ENCODE results near the gene SVBP.

SVBP gene

DNA sequence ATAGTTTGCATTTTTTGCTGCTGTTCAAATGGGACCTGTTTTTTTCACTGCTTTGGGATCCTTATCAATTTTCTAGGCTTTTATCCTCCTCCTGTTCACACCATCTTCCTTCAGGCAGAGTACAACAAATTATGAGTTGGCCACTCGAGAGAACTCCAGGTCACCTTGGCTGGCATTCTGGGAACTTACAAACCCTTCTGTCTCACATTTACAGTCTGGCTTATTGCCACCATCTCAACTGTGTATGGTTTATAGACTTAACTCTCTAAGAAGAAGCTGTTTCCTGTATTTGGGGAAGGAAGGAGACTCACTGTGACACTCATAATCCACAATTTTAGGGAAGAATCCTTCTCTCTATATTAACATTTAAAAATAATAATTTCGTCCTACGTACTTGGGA is 23.8 kb upstream of the SVBP start:
- H3K4me1 ChIP-seq (ENCODE audit: low read length): 0 out of 2 replicates have a peak, but pooled peaks cover 4% of the 10 kb centered on the region
- H3K4me3 ChIP-seq (ENCODE audit: low read length): no peak overlapping the region
- TF ChIP-seq EZH2phosphoT487 (IDR thresholded peaks at IDR 0.05; ENCODE audit: low read length) (no peak), EZH2 (optimal IDR thresholded peaks at IDR 0.05; ENCODE audit: low read depth, low read length) (no peak)
- TF ChIP-seq, protein P1, sequence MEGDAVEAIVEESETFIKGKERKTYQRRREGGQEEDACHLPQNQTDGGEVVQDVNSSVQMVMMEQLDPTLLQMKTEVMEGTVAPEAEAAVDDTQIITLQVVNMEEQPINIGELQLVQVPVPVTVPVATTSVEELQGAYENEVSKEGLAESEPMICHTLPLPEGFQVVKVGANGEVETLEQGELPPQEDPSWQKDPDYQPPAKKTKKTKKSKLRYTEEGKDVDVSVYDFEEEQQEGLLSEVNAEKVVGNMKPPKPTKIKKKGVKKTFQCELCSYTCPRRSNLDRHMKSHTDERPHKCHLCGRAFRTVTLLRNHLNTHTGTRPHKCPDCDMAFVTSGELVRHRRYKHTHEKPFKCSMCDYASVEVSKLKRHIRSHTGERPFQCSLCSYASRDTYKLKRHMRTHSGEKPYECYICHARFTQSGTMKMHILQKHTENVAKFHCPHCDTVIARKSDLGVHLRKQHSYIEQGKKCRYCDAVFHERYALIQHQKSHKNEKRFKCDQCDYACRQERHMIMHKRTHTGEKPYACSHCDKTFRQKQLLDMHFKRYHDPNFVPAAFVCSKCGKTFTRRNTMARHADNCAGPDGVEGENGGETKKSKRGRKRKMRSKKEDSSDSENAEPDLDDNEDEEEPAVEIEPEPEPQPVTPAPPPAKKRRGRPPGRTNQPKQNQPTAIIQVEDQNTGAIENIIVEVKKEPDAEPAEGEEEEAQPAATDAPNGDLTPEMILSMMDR (IDR thresholded peaks at IDR 0.05; ENCODE audit: low read length): no peak
- no peaks in the 10 kb centered on the region for H3K36me3 ChIP-seq (replicated peaks; ENCODE audit: insufficient read depth, low read length)
- H3K9ac ChIP-seq (ENCODE audit: low read length): no peak overlapping the region
- H3K9me3 ChIP-seq (replicated peaks; ENCODE audit: insufficient read depth, low read length): no peaks in the 10 kb centered on the region
- H3K27me3 ChIP-seq (replicated peaks; ENCODE audit: insufficient read depth, low read length): no peaks in the 10 kb centered on the region
- no peak overlapping the region for H2AFZ ChIP-seq (ENCODE audit: low read length)
- no peaks in the 10 kb centered on the region for H3F3A ChIP-seq (ENCODE audit: insufficient read depth, low read length)
- H3K27ac ChIP-seq (ENCODE audit: low read length): no peak overlapping the region
- no peaks in the 10 kb centered on the region for H3K79me2 ChIP-seq (ENCODE audit: low read length)
- no peak for DNase-seq
- H3K9me2 ChIP-seq (replicated peaks; ENCODE audit: insufficient read depth, low read length): no peaks in the 10 kb centered on the region
- no peak overlapping the region for H3K4me2 ChIP-seq (ENCODE audit: low read depth, low read length)
- H4K20me1 ChIP-seq (ENCODE audit: insufficient read depth, low read length): no peaks in the 10 kb centered on the region

DNA sequence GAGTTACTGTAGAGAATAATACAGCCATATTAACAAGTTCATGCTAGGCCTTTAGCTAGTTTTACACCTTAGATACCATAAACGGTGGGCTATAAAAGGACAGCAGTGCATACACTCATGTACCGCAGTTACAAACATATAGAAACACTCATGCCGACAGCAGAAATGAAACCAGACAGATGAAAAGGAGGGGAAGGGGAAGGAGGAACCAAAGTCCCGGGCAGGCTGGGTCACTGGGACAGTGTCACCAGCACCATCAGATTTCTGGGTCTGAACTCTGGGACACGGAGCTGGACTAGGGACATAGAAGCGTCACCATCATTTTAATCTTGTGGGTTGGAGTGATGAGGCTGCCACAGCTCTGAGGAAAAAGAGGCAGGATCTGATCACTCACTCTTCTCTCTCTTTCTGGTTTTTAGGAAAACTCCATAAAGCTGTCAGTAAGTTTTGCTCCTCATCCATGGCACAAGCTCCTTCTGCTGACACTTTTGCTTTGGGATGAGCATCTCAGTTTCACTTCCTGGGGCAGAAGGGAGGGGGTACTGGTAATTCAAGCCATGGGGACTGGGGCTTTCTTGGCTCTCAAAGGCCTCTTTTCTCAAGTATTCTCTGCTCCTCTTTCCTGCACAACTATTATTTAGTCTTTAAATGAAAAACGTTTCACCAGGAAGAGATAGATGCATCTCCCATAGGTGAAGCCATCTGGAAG is 21.4 kb upstream of the SVBP start:
- no peak for DNase-seq
- Histone ChIP-seq H3K4me3 (ENCODE audit: low read length) (no peak overlapping the region), H3K9me3 (replicated peaks; ENCODE audit: insufficient read depth, low read length) (no peaks in the 10 kb centered on the region), H3K9me2 (replicated peaks; ENCODE audit: insufficient read depth, low read length) (no peaks in the 10 kb centered on the region), H3K9ac (ENCODE audit: low read length) (no peak overlapping the region), H3K4me1 (ENCODE audit: low read length) (no peaks in the 10 kb centered on the region), H3F3A (ENCODE audit: insufficient read depth, low read length) (no peaks in the 10 kb centered on the region), H3K27ac (ENCODE audit: low read length) (no peak overlapping the region), H2AFZ (ENCODE audit: low read length) (no peak overlapping the region), H3K4me2 (ENCODE audit: low read depth, low read length) (peak overlapping the region; percentile 21; the same call in 1 of the 2 replicates), H3K79me2 (ENCODE audit: low read length) (no peaks in the 10 kb centered on the region), H4K20me1 (ENCODE audit: insufficient read depth, low read length) (no peaks in the 10 kb centered on the region), H3K36me3 (replicated peaks; ENCODE audit: insufficient read depth, low read length) (no peaks in the 10 kb centered on the region), H3K27me3 (replicated peaks; ENCODE audit: insufficient read depth, low read length) (no peaks in the 10 kb centered on the region)
- TF ChIP-seq, protein P1 (IDR thresholded peaks at IDR 0.05; ENCODE audit: low read length): no peak
- TF ChIP-seq EZH2 (optimal IDR thresholded peaks at IDR 0.05; ENCODE audit: low read depth, low read length): no peak
- TF ChIP-seq EZH2phosphoT487 (IDR thresholded peaks at IDR 0.05; ENCODE audit: low read length): no peak

DNA sequence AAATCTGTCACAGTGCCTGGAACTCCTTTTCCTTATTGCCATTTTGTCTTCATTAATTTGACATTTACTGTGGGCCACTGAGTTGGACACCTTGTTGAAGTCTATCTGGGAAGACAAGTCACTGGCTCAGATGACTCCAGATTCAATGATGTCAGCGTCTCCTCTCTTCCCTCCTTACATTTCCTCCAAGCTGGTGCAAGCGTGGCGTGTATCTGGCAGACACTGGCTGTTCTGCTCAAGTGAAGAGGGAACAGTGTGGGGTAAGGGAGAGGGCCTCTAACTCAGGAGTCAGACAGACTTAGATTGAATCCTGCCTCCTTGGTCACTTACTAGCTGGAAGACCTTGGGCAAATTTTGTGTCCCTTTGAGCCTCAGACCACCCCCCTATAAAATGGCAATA is 20.5 kb upstream of the SVBP start:
- Histone ChIP-seq H3K4me2 (ENCODE audit: low read depth, low read length) (no peak overlapping the region), H3K27me3 (replicated peaks; ENCODE audit: insufficient read depth, low read length) (no peaks in the 10 kb centered on the region), H2AFZ (ENCODE audit: low read length) (no peak overlapping the region), H3K79me2 (ENCODE audit: low read length) (no peaks in the 10 kb centered on the region), H3K9me3 (replicated peaks; ENCODE audit: insufficient read depth, low read length) (no peaks in the 10 kb centered on the region), H3K4me1 (ENCODE audit: low read length) (no peaks in the 10 kb centered on the region), H3K9me2 (replicated peaks; ENCODE audit: insufficient read depth, low read length) (no peaks in the 10 kb centered on the region), H3K27ac (ENCODE audit: low read length) (no peak overlapping the region), H4K20me1 (ENCODE audit: insufficient read depth, low read length) (no peaks in the 10 kb centered on the region), H3K9ac (ENCODE audit: low read length) (no peak overlapping the region), H3F3A (ENCODE audit: insufficient read depth, low read length) (no peaks in the 10 kb centered on the region), H3K36me3 (replicated peaks; ENCODE audit: insufficient read depth, low read length) (no peaks in the 10 kb centered on the region), H3K4me3 (ENCODE audit: low read length) (no peak overlapping the region)
- TF ChIP-seq, protein P1 (IDR thresholded peaks at IDR 0.05; ENCODE audit: low read length): no peak
- TF ChIP-seq EZH2 (optimal IDR thresholded peaks at IDR 0.05; ENCODE audit: low read depth, low read length) (no peak), EZH2phosphoT487 (IDR thresholded peaks at IDR 0.05; ENCODE audit: low read length) (no peak)
- DNase-seq: no peak

Measured in MM.1S (cell line).